NK-92 treated with Interleukin-12 subunit alpha and Interleukin-12 subunit beta, amount 100 ng/mL, for 24 hours (cell line): ENCODE measurements around the gene ABCD4.

ENCODE experiments used
- DNase-seq: peaks from one replicate; lab custom pipeline; 2025; lab: John Stamatoyannopoulos, UW

ABCD4 gene

DNA sequence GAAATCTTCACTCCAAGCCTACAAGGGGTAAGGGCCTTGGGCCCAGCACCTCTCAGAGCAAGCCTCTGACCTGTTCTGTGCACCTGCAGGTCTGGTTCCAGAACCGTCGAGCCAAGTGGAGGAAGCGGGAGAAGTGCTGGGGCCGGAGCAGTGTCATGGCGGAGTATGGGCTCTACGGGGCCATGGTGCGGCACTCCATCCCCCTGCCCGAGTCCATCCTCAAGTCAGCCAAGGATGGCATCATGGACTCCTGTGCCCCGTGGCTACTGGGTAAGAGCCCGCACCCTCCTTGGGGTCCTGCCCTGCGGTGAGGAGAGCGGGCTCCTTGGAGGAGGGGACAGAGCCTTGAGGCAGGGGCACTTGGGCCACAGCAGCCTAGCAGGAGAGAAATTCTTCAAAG, 43.2 kb downstream of the ABCD4 start:
- DNase-seq: no peak

DNA sequence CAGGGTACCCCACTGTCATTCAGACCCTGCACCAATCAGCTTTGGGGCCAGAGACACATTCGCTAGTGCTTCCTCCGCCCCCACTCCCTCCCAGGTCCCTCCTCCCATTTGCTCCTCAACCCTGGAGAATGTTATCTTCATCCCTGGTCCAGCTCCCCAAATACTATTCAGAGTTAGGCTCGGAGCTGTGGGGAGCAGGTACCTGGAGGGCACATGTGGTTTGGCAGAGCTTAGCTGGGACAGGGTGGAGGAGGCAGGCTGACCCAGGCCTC, 44.0 kb downstream of the ABCD4 start:
- no peak for DNase-seq

DNA sequence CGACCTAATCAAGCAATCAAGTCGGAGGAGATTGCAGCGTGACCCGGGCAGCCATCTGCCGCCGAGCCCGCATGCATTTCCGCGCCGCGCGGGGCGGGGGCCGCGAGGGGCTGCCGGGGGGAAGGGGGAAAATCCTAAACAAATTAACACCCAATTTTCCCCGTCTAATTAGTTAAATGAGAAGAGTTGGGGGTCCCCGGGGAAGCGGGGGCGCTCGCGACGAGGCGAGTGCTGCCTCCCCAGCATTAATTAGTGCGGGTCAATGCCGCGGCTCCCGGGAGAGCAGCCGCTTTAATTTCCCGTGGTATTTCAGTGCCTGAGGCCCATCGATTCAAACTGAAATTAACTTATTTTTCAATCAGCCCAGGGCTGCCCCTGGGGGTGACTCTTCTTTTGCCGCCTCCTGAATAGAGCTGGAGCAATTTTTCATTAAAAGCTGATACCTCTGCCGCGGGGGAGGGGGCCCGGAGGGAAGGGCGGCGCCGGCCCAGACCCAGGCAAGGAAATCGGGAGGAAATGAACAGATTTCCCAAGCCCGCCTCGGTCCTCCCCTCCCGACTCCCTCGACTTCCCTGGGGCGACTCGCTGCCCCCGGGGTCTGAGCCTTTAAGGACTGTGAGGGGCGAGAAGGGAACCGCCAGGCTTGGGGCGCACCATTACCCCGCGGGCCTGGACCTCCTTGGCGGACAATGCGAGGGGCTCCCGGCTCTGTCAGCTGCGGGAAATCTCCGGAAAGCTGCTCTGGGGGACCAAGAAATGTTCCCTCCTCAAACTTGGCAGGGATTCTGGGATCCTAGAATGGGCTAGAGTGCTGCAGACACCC, 44.6 kb downstream of the ABCD4 start:
- no peak for DNase-seq

DNA sequence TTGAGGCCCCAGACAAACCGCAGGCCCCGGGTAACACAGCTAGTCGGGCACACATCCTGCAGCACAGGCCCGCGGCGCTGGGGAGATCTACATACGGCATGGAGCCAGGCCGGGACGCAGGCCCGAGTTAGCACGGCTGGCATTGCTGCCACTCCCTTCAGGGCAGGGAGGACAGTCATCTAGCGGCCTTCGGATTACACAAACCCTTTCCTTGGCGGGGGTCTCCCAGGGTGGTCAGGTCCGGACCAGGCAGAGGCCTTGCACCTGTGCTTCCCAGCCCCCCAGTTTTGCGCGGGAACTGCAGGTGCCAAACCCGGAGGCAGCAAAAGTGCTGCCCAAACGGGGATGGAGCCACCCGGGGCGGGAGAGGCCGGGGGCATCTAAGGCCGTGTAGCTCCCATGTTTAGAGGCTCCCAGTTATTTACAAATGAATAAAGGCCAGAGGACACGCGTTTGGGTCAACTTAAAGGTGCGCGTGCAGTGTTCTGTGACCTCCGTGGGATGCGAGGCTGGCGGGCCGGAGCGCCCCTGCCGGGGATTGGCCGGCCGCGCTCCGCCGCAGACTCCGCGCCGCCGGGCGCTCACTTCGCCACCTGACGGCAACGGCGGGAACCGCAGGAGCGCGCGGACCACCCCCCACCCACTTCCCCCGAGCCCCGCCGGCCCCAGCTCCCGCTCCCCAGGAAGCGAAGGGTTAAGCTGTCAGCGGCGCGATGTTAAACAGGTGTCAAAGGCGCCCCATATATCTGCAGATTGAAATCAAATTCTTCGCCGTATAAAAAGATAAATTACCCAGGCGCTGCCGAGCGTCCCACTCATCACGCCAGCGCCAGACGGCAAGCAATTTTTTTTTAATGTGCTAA, 45.4 kb downstream of the ABCD4 start:
- DNase-seq: peak; percentile 18

DNA sequence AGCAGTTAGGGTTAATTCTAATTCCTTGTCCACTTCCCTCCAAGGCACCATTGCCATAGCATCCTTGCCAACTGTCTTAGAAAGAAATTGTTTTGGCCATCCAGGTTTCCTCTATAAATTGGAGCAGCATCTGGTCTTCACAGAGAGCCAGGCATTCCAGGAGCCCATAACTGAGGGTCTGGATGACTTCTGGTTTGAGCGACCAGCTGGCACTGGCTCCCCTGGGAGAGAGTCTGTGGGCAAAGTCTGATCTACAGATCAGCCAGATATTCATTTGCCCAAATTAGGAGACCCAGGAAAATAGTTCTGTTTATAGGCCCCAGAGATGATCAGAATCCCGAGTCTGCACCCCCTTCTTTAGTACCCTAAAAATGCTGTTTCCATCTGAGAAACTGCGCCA, 47.5 kb downstream of the ABCD4 start:
- DNase-seq: no peak

DNA sequence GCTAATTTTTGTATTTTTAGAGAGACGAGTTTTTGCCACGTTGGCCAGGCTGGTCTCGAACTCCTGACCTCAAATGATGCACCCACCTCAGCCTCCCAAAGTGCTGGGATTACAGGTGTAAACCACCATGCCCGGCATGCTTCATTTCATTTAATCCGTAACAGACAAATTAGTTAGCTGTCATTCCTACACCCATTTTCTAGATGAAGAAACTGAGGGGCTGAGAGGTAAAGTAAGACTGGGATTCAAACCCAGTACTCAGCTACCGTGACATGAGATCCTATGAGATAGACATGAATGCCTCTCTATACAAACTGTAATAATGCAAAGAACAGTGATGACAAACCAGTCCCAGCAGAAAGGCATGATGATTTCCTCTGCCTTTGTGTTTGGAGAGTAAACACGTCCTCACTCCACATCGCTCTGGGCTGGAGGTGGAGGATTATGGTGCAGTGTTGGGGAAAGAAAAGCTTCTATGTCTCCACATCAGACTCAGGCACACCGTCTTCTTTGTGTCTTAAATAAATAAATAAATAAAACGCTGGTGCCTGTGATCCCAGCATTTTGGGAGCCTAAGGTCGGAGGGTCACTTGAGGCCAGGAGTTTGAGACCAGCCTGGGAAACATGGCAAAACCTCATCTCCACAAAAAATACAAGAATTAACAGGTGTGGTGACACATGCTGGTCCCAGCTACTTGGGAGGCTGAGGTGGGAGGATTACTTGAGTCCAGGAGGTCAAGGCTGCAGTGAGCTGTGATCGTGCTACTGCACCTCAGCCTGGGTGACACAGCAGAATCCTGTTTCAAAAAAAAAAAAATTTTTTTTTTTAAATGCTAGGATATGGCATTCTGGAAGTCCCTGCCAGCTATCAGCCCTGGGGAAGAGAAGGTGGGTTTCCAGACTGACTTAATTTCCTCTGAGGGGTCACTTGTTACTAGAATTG, 53.0 kb downstream of the ABCD4 start:
- no peak for DNase-seq

DNA sequence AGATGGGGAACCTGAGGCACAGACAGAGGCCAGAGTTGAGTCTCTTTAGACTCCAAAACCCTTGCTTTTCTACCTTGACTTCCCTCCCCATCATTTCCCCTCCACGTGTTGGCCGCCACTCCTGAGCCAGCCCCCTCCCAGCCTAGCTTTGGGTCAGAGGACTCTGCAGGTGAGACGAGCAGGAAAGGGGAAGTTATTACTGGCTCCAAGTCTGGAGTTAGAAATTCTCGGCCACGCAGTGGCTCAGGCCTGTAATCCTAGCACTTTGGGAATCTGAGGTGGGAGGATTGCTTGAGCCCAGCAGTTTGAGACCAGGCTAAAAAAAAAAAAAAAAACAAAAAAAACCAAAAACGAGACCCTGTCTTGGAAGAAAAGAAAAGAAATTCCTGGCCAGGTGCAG, 54.7 kb downstream of the ABCD4 start:
- no peak for DNase-seq

DNA sequence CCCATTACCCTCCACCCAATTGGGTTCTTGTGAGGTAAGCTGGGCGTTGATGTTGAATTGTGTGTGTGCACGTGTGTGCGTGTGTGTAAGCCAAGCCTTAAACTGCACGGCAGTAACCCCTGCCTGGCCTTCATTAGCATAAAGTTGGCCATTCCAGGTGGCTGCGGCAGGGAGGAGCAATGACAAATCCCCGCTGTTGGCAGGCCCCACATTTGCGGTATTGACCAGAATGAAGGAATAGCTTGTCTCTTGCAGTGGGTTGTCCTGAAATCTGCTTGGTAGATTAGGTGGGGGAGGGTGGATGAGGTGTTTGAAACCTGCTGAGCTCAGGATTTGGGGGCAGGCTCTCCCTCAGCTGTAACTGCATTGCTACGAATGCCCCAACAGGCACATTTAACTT, 56.2 kb downstream of the ABCD4 start:
- DNase-seq: no peak

DNA sequence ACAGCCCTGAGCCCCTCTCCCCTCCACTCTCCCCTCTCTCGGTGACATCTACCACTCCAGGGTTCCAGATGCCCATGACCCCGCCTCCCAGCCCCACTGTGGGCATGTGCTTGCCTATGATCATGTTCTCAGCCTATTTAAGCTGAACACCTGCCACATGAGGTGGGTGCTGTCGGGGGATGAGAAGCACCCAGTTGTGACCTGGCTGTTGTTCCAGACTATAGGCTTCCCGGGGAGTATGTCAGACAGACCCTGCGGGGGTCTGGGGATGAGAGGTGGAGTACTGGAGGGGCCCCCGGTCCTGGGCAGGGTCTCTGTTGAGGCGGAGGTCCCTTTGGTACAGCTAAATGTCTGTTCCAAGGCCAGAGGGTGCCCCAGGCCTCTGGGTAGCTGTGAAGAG, 57.4 kb downstream of the ABCD4 start:
- DNase-seq: no peak

DNA sequence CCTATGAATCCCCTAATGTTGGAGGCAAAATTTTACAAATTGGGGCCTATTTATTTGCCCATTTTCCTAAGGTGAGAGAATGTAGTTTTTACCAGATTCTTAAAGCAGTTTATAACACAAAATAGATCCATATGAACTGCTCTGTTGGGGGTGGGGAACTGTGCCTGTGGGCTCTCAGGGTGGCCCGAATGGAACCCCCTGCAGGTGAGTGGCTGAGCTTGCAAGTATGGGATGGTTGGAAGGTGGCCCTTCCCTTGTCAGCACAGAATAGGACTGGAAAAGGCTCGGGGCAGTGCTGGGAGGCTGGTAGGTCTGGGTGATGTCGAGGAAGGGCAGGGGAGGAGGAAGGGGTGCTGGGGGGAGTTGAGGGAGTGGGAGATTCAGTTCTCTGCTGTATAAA, 58.6 kb downstream of the ABCD4 start:
- DNase-seq: no peak

DNA sequence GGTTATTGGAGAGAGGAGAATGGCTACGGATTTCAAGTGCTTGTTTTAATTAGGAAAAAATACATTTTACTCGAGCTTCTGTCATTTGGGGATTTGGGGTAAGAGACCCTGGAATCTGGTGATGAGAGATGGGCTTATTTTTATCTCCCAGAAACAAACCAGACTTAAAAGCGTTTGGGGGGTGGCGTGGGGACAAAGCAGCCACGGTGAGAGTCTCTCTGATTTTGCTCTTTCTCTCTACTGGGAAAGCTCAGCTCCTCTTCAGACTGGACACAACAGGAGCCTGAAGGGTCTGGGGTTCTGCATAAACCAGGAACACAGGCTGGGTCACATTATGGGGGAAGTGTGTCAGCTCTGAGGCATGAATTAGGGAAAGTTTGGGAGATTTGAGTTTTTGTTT, 59.7 kb downstream of the ABCD4 start:
- no peak for DNase-seq

DNA sequence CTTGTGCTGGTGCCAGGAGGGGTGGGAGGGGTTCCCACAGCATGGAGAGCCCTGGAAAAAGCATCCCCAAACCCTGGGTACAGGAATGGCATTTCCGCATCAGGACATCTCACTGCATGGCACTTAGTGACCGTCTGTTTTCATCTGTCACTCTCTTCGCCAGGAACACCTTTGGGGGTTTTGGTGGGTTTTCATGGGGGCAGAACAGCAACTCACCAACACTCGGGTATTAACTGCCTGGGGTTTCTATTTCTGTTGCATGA, 60.0 kb downstream of the ABCD4 start:
- DNase-seq: no peak

DNA sequence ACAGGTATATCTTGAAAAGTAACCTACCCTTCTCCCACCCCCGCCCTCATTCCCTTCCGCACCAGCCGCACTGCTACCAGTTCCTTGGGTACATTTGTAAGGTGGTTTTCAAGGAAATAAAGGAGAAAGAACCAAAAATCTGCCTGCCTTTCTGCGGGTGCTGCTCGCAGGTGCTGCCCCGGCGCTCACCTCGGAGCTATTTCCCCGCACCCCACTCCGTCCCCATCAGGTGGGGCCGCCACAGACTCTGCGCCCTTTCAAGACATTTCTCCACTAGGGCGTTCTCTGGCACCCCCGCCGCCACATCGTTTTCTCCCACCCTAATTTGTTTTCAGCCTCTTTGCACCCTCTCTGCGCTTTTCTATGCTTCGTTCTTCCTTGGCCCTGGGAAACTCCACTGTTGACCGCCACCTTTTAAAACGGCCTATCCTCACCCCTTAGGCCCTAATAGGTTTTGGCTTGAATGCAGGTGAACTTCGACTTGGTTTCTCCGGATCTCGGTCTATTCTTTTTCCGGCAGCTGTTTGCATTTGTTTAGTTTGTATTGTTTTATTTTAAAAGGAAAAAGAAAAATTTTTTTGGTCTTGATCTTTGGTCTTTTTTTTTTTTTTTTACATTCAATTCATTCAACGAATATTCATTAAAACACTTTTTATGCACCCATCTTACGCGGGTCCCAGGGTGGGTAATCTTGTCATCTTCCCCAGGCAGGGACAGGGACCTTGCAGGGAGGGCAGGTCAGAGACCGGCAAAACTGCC, 60.5 kb downstream of the ABCD4 start:
- no peak for DNase-seq

DNA sequence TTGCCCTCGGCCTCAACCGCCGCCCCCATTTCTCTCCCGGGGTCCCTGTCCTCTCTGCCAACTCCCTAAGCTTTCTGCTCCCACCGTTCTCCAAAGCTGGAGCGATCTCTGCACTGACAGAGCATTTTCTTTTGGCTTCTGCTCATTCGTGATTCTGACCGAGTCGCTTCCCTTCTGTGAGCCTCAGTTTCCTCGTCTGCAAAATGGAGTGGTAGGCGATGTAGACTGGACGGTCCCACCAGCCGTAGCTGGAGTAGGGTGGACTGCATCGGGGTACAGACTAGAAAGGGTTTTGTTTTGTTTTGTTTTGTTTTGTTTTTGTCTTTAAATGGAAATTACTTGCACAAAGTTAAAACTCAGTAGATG, 61.1 kb downstream of the ABCD4 start:
- no peak for DNase-seq

DNA sequence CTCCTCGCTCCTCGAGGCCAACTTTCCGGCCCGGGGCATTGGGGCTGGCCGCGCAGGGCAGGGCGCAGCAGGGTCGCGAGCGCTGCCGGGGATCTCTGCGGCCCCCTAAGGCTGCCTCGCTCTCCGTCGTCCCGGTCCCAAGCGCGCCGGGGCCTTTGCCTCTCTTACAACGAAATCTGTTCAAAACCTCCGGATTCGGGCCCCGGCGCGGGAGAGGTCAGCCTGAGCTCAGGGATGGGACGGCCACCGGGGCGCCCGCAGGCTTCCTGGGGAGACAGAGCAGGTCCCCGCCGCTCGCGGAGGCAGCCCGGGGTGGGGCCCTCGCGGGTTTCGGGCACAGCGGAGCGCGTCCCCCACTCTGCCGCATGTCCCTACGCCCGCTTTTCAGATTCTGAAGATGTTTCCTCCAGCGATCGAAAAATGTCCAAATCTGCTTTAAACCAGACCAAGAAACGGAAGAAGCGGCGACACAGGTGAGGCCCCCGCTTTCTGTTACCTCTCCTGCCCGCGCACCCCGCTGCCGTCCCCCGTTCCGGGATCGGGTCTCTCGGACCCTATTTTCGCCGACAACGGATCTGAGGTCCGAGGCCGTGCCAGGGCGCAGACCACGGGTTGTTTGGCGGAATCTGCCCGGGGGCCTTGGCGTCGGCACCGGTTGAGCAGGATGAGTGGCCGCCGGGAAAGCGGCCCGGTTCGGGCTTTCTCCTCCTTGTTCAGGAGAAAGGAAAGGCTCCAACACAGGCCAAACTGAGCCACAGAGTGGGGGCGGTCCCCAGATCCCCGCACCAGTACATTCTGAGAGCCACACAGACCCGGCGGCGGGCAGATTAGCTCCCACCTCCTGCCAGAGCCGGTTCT, 61.7 kb downstream of the ABCD4 start:
- DNase-seq: no peak

DNA sequence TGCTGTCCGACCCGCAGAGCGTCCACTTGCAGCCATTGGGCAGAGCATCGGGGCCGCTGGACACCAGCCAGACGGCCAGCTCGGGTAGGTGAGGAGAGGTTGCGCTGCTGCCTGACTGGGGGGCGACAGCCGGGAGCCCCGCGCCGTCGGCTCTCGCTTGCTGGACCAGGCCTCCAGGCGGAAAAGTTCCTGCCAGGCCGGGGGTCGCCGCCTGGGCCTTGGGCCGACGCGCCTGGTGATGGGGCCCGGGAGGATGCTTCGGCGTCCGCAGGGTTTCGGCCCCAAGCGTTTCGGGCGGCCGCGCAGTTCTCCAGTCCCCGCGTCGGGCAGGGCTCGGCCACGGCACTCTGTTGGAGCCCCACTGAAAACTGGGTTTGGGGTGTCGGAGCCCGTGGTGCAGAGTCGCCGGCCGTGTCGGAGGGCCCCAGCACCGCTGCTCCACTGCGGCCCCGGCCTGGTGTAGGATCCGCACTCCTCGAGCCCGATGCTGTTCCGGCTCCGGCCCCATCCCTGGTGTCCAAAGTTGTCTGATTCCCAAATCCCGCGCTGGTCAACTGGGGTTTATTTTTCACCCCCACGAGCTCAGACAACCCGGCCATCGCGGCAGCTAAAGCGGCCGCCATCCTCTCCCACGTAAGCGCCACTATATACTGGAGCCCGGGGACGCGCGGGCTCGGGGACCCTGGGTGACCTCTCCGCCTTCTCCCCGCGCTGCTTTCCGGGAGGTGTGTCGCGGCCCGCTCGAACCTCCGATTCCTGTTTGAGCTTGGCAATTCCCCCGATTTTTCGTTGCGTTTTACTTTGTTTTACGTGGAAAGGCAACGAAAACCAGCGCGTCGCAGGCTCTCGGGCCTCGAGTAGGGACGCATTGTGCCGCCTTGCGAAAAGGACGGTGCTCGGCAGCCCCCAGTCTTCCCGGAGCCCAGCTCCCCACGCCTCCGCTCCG, 62.6 kb downstream of the ABCD4 start:
- no peak for DNase-seq

DNA sequence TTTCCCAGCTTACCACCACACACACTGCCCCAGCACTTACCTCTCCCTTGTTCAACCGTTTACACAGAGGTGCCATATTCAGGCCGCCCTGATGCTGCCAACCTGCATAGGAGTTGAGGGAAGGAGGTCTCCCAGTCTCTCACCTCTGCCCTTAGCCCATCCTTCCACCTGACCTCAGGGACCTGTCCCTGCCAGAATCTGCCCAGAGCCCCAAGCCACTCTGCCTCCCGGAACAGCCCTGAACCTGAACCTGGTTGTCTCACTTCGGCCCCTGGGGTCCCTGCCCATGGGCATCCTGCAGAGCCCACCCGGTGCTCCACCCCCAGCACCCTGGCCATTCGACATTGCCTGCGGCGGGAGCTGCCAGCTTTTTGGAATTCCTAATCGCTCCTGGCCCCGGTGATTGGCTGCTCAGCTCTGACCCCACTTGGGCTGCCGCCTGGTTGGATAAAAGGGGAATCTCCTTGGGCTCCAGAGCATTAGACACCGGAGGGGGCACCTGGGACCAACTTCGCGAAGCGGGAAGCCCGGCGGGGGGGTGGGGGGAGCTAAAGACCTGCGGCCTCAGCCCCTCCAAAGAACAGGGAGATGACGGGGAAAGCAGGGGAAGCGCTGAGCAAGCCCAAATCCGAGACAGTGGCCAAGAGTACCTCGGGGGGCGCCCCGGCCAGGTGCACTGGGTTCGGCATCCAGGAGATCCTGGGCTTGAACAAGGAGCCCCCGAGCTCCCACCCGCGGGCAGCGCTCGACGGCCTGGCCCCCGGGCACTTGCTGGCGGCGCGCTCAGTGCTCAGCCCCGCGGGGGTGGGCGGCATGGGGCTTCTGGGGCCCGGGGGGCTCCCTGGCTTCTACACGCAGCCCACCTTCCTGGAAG, 63.5 kb downstream of the ABCD4 start, which contains the start of gene VSX2:
Gene VSX2, plus strand, starts transcription at position 476 of the 874 bp plus-strand sequence. Its CDS starts 113 bp downstream, at position 589.
- no peak for DNase-seq

DNA sequence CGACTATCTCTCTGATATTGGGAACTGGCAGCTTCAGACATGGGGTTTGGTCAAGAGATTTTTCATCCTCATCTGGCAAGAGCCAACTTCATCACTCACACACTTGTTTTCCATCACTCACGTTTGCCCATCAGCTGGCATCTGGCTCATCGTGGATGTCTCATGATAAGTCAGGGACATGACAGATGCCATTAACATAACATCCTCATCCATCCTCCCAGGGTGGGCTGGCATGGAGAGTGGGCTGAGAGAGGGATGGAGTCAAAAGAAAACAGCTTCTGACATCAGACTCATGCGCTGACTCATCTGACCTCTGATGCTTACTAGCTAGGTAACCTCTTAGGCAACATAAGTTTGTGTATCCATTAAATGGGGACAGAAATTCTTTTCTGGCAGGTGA, 65.3 kb downstream of the ABCD4 start:
- DNase-seq: no peak
